Measurements from ENCODE around the gene RBMS2.

The RBMS2 gene

GRCh38 chr12:56634837-56635791, 113.5 kb downstream of the RBMS2 start:
- TF ChIP-seq CTCF (IDR thresholded peaks at IDR 0.05; ENCODE audit: low read depth, low read length, missing control alignments): peak; percentile 73
- peaks cover 24% of the 10 kb centered on the region for H3K36me3 ChIP-seq (replicated peaks)
- H3K4me3 ChIP-seq (ENCODE audit: low read depth, low read length): peak overlapping the region; percentile 78
- no peaks in the 10 kb centered on the region for H3K27me3 ChIP-seq (replicated peaks)
- peak overlapping the region; percentile 59 for H3K27ac ChIP-seq
- in situ Hi-C loops (cut with HindIII; ENCODE audit: low pct_ligation_motif_present, low sequenced_read_pairs): no loop called here
- DNase-seq: peak; percentile 71

- H3K27ac ChIP-seq: peak overlapping the region; percentile 59
- in situ Hi-C loops (cut with HindIII; ENCODE audit: low pct_ligation_motif_present, low sequenced_read_pairs): no loop called here
- H3K27me3 ChIP-seq (replicated peaks): no peaks in the 10 kb centered on the region
- peaks cover 28% of the 10 kb centered on the region for H3K36me3 ChIP-seq (replicated peaks)
- peak overlapping the region; percentile 78 for H3K4me3 ChIP-seq (ENCODE audit: low read depth, low read length)
- peak; percentile 90 for DNase-seq
- no peak for TF ChIP-seq CTCF (IDR thresholded peaks at IDR 0.05; ENCODE audit: low read depth, low read length, missing control alignments)
Observed at GRCh38 chr12:56635806-56636674, 114.4 kb downstream of the RBMS2 start.

- no peaks in the 10 kb centered on the region for H3K27me3 ChIP-seq (replicated peaks)
- TF ChIP-seq CTCF (IDR thresholded peaks at IDR 0.05; ENCODE audit: low read depth, low read length, missing control alignments): peak; percentile 83
- H3K27ac ChIP-seq: peak overlapping the region; percentile 59
- DNase-seq: peak; percentile 100
- H3K36me3 ChIP-seq (replicated peaks): peaks cover 33% of the 10 kb centered on the region
- in situ Hi-C loops (cut with HindIII; ENCODE audit: low pct_ligation_motif_present, low sequenced_read_pairs): no loop called here
- peak overlapping the region; percentile 78 for H3K4me3 ChIP-seq (ENCODE audit: low read depth, low read length)
Observed at GRCh38 chr12:56636675-56637540, 115.3 kb downstream of the RBMS2 start.

- TF ChIP-seq CTCF (IDR thresholded peaks at IDR 0.05; ENCODE audit: low read depth, low read length, missing control alignments): no peak
- in situ Hi-C loops (cut with HindIII; ENCODE audit: low pct_ligation_motif_present, low sequenced_read_pairs): no loop called here
- Histone ChIP-seq H3K27me3 (replicated peaks) (no peaks in the 10 kb centered on the region), H3K36me3 (replicated peaks) (peaks cover 40% of the 10 kb centered on the region), H3K4me3 (ENCODE audit: low read depth, low read length) (no peak overlapping the region), H3K27ac (no peak overlapping the region)
- no peak for DNase-seq
Observed at GRCh38 chr12:56637621-56638020, 116.0 kb downstream of the RBMS2 start.

- no peak for DNase-seq
- TF ChIP-seq CTCF (IDR thresholded peaks at IDR 0.05; ENCODE audit: low read depth, low read length, missing control alignments): no peak
- no peak overlapping the region for H3K4me3 ChIP-seq (ENCODE audit: low read depth, low read length)
- H3K27ac ChIP-seq: no peak overlapping the region
- H3K27me3 ChIP-seq (replicated peaks): no peaks in the 10 kb centered on the region
- in situ Hi-C loops (cut with HindIII; ENCODE audit: low pct_ligation_motif_present, low sequenced_read_pairs): no loop called here
- H3K36me3 ChIP-seq (replicated peaks): peaks cover 61% of the 10 kb centered on the region
Observed at GRCh38 chr12:56641219-56641618, 119.6 kb downstream of the RBMS2 start.
